Endometrial microvascular endothelial cells (primary cell): ENCODE results near the gene DCAF6. TPM values are rescaled to one million over a fixed set of nuclear protein-coding genes. Genes with fewer than 3 reads are reported as not detected.

ENCODE experiments used
- in situ Hi-C: cut with HindIII; loops from 2 replicates; pipeline ENCODE4 v1.10.0; 2017; ENCODE audit warnings: low sequenced_read_pairs, low pct_unique_long_range_greater_than_20kb; ENCODE audit errors: inconsistent ontology term
- total RNA-seq: library from RNA; depleted of rRNA; stranded (reverse); fragments of >200 nt; gene quantifications from one replicate; pipeline ENCODE4 v1.2.3, GENCODE V29; 2015; ENCODE audit errors: inconsistent ontology term

Gene DCAF6
- total RNA-seq, 1 donor from 2014 or later = 38.3 TPM

GRCh38 chr1:168091720-168092550 lies 155.5 kb downstream of the DCAF6 start:
- in situ Hi-C loops = no loop called here

- in situ Hi-C loops = no loop called here
Observed at GRCh38 chr1:168092566-168093355, 156.3 kb downstream of the DCAF6 start.

GRCh38 chr1:168093616-168094015 lies 157.1 kb downstream of the DCAF6 start:
- in situ Hi-C loops = no loop called here

GRCh38 chr1:168095476-168095875 lies 159.0 kb downstream of the DCAF6 start:
- in situ Hi-C loops = no loop called here

GRCh38 chr1:168096296-168097165 lies 160.0 kb downstream of the DCAF6 start:
- in situ Hi-C loops = no loop called here

- in situ Hi-C loops = no loop called here
Observed at GRCh38 chr1:168097921-168098528, 161.5 kb downstream of the DCAF6 start.

GRCh38 chr1:168098534-168099320 lies 162.2 kb downstream of the DCAF6 start:
- in situ Hi-C loops = no loop called here

GRCh38 chr1:168099337-168099801 lies 162.9 kb downstream of the DCAF6 start:
- in situ Hi-C loops = no loop called here

GRCh38 chr1:168100315-168101002 lies 164.0 kb downstream of the DCAF6 start:
- in situ Hi-C loops = no loop called here

GRCh38 chr1:168101336-168101735 lies 164.9 kb downstream of the DCAF6 start:
- in situ Hi-C loops = no loop called here

GRCh38 chr1:168102487-168102886 lies 166.0 kb downstream of the DCAF6 start:
- in situ Hi-C loops = no loop called here

- in situ Hi-C loops = no loop called here
Observed at GRCh38 chr1:168104535-168104934, 168.1 kb downstream of the DCAF6 start.

GRCh38 chr1:168105846-168106245 lies 169.4 kb downstream of the DCAF6 start:
- in situ Hi-C loops = no loop called here

- in situ Hi-C loops = no loop called here
Observed at GRCh38 chr1:168106274-168106673, 169.8 kb downstream of the DCAF6 start.

GRCh38 chr1:168110896-168111545 lies 174.5 kb downstream of the DCAF6 start:
- in situ Hi-C loops = no loop called here

GRCh38 chr1:168112673-168113305 lies 176.3 kb downstream of the DCAF6 start:
- in situ Hi-C loops = no loop called here
